Measurements from ENCODE around the gene MACROD2. TPM values are rescaled to one million over a fixed set of nuclear protein-coding genes. Genes with fewer than 3 reads are reported as not detected.

MACROD2 gene
- total RNA-seq, 1 donor from 2014 or later = 6.7 TPM

DNA sequence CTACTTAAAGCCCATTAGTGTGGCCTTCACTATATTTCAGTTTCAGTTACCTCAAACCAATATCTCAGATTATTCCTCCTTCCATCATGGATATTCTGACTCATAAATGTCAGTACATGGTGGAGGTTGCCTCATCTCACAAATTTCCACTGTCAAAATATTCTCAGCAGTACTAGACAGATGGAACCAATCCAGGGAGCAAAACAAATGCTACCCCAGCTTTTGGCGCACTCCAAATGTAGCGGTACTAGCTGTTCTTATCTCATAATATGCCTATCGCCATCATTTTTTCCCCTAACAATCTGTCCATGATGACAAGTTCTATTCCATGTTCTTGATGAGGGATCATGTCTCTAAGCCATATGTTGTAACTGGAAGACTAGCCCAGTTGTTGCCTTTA is 1551.8 kb downstream of the MACROD2 start:
- peaks cover 13% of the 10 kb centered on the region for H3K9me3 Mint-ChIP-seq
- no peak overlapping the region for H3K27ac Mint-ChIP-seq
- H3K36me3 Mint-ChIP-seq = no peaks in the 10 kb centered on the region
- no peak for DNase-seq (ENCODE audit: extremely low spot score, unreplicated experiment)
- H3K4me3 Mint-ChIP-seq = no peak overlapping the region
- TF ChIP-seq, protein P1, sequence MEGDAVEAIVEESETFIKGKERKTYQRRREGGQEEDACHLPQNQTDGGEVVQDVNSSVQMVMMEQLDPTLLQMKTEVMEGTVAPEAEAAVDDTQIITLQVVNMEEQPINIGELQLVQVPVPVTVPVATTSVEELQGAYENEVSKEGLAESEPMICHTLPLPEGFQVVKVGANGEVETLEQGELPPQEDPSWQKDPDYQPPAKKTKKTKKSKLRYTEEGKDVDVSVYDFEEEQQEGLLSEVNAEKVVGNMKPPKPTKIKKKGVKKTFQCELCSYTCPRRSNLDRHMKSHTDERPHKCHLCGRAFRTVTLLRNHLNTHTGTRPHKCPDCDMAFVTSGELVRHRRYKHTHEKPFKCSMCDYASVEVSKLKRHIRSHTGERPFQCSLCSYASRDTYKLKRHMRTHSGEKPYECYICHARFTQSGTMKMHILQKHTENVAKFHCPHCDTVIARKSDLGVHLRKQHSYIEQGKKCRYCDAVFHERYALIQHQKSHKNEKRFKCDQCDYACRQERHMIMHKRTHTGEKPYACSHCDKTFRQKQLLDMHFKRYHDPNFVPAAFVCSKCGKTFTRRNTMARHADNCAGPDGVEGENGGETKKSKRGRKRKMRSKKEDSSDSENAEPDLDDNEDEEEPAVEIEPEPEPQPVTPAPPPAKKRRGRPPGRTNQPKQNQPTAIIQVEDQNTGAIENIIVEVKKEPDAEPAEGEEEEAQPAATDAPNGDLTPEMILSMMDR (conservative IDR thresholded peaks at IDR 0.05) = no peak
- H3K4me1 Mint-ChIP-seq (ENCODE audit: unreplicated experiment) = peaks cover 23% of the 10 kb centered on the region
- no peaks in the 10 kb centered on the region for H3K27me3 Mint-ChIP-seq

DNA sequence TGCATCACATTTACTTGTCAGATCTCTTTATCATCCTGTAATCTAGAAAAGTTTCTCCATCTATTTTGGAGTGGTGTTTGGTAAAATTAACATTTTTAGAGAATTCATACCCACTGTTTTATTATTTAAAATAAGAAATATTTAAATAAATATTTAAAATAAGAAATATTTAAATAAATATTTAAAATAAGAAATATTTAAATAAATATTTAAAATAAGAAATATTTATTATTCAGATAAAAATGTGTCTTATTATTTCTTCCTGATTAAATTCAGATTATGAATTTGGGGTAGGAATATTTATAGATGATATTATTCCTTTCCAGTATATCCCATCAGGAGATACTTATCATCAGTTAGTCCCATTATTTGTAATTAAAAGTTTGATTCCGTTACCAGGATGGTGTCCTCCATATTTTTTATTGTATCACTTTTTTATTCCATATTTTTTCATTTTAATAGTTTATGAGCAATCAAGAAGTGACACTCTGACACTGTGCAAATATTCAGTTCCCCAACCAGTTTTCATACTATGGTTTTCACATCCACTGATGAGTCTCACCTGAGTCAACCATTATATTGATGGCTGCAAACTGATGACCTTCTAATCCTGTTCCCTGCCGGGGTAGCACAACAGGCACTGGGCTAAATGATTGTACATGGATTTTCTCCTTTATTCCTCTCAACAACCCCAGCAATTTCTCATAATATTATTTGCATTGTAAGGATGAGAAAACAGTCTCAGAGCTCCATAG is 1555.0 kb downstream of the MACROD2 start:
- Mint-ChIP-seq H3K27ac (no peak overlapping the region), H3K4me1 (ENCODE audit: unreplicated experiment) (peaks cover 8% of the 10 kb centered on the region), H3K4me3 (no peak overlapping the region), H3K9me3 (peaks cover 22% of the 10 kb centered on the region), H3K27me3 (no peaks in the 10 kb centered on the region), H3K36me3 (no peaks in the 10 kb centered on the region)
- DNase-seq (ENCODE audit: extremely low spot score, unreplicated experiment) = no peak
- TF ChIP-seq, protein P1 (conservative IDR thresholded peaks at IDR 0.05) = no peak

DNA sequence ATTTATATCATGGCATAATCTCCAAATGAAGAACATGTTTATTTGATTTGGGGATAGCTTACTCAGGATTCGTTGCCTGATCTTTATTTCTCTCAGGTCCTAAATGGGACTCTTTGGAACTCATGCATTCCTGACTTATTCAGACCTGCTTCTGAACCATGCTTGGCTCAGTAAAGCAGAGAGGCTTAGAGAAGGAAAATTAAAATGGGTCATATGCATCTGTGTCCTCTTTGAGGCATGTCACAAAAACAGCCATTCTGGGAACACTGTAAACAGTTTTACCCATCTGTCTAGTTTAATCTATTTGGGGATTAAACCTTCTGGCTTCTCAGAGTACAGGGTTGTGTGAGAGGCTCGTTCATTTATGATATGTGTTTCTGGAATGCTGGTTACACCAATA is 1560.6 kb downstream of the MACROD2 start:
- no peak overlapping the region for H3K4me3 Mint-ChIP-seq
- TF ChIP-seq, protein P1 (conservative IDR thresholded peaks at IDR 0.05) = no peak
- no peak overlapping the region for H3K27ac Mint-ChIP-seq
- H3K9me3 Mint-ChIP-seq = peaks cover 17% of the 10 kb centered on the region
- no peaks in the 10 kb centered on the region for H3K36me3 Mint-ChIP-seq
- H3K4me1 Mint-ChIP-seq (ENCODE audit: unreplicated experiment) = peaks cover 18% of the 10 kb centered on the region
- no peak for DNase-seq (ENCODE audit: extremely low spot score, unreplicated experiment)
- H3K27me3 Mint-ChIP-seq = no peaks in the 10 kb centered on the region

DNA sequence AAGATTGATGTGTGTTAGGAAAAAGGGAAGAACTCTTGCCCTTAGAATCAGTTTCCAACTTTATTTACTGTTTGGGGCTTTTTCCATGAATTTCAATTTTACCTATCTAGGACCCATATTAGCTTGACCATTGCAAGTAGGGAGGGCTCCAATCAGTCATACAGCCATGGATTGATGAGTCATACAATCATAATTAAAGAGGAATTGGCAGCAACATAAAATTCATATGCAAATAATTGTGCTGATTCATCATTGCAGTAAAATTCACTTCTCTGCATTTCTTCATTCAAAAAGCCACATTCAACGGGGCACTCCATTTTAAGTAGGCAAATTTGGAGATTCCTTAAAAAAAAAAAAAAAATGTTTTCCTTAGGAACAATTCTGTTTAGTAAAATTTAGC is 1561.6 kb downstream of the MACROD2 start:
- H3K4me3 Mint-ChIP-seq = no peak overlapping the region
- TF ChIP-seq, protein P1 (conservative IDR thresholded peaks at IDR 0.05) = no peak
- no peaks in the 10 kb centered on the region for H3K36me3 Mint-ChIP-seq
- H3K27me3 Mint-ChIP-seq = no peaks in the 10 kb centered on the region
- peaks cover 28% of the 10 kb centered on the region for H3K4me1 Mint-ChIP-seq (ENCODE audit: unreplicated experiment)
- peaks cover 17% of the 10 kb centered on the region for H3K9me3 Mint-ChIP-seq
- no peak overlapping the region for H3K27ac Mint-ChIP-seq
- DNase-seq (ENCODE audit: extremely low spot score, unreplicated experiment) = no peak

DNA sequence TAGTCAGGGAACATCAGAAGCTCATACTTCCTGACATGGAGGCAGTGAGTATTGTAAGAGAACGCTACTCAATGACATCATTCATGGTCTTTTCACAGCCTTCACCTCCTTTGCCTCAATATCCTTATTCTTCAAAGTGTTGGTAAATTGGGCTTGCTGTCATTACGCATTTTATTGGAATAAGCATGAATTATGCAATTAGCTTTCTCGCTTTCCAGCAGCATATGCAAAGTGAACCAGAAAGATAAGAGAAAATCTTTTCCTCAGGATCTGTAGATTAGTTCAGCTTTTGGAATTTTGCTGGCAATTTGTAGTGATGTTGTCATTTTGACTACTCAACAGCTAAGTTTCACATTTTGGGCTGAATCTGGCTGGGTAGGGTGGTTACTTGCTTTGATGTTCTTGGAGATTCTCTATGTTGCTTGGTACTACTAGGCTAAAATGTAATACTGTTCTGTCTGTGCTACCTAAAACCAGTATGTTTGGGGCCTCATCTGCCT is 1565.8 kb downstream of the MACROD2 start:
- no peaks in the 10 kb centered on the region for H3K9me3 Mint-ChIP-seq
- H3K4me3 Mint-ChIP-seq = no peak overlapping the region
- TF ChIP-seq, protein P1 (conservative IDR thresholded peaks at IDR 0.05) = no peak
- peak overlapping the region; percentile 18 for H3K27ac Mint-ChIP-seq
- peaks cover 40% of the 10 kb centered on the region for H3K4me1 Mint-ChIP-seq (ENCODE audit: unreplicated experiment)
- H3K36me3 Mint-ChIP-seq = no peaks in the 10 kb centered on the region
- DNase-seq (ENCODE audit: extremely low spot score, unreplicated experiment) = no peak
- H3K27me3 Mint-ChIP-seq = no peaks in the 10 kb centered on the region
